ENCODE measurements around the gene BLOC1S5.

Gene BLOC1S5

DNA sequence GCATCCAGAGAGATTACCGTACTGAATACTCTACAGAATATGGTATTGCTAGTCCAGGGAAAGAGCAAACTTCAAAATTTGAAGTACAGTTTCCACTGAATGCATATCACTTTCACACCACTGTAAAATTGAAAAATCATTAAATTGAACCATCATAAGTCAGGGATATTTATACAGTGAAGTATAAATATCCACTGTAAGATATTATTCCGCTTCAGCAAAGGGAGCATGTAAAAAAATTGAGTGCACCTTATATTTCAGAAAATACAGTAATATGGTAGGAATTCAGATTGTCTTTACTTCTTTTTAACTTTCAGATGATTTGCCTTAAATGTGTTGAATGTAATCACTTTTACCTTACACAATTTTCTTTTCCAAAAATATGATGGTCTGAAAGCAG is 92.7 kb downstream of the BLOC1S5 start:
- no peak for DNase-seq (ENCODE audit: low spot score)
- in situ Hi-C loops (cut with MboI; ENCODE audit: low pct_unique_long_range_greater_than_20kb, low sequenced_read_pairs, unreplicated experiment), result no loop called here
- TF ChIP-seq, protein P1, sequence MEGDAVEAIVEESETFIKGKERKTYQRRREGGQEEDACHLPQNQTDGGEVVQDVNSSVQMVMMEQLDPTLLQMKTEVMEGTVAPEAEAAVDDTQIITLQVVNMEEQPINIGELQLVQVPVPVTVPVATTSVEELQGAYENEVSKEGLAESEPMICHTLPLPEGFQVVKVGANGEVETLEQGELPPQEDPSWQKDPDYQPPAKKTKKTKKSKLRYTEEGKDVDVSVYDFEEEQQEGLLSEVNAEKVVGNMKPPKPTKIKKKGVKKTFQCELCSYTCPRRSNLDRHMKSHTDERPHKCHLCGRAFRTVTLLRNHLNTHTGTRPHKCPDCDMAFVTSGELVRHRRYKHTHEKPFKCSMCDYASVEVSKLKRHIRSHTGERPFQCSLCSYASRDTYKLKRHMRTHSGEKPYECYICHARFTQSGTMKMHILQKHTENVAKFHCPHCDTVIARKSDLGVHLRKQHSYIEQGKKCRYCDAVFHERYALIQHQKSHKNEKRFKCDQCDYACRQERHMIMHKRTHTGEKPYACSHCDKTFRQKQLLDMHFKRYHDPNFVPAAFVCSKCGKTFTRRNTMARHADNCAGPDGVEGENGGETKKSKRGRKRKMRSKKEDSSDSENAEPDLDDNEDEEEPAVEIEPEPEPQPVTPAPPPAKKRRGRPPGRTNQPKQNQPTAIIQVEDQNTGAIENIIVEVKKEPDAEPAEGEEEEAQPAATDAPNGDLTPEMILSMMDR (IDR thresholded peaks at IDR 0.05; ENCODE audit: extremely low read depth, insufficient read depth, missing control alignments), result no peak

- in situ Hi-C loops (cut with MboI; ENCODE audit: low pct_unique_long_range_greater_than_20kb, low sequenced_read_pairs, unreplicated experiment), result no loop called here
- TF ChIP-seq, protein P1 (IDR thresholded peaks at IDR 0.05; ENCODE audit: extremely low read depth, insufficient read depth, missing control alignments), result no peak
- DNase-seq (ENCODE audit: low spot score), result no peak
These were observed 93.6 kb downstream of the BLOC1S5 start for GRCh38 chr6:7970616-7971015.
